C4-2B (cell line): ENCODE measurements around the gene NR4A1.

Experiments
- H3K27ac ChIP-seq: fragments of 450-650 bp; 2 replicates; pipeline ENCODE4 v1.5.1; 2017
- ZFX ChIP-seq: fragments of 450-650 bp; IDR thresholded peaks from 2 replicates; pipeline ENCODE4 v1.6.1; 2017
- TF ChIP-seq, protein P1 (sequence below): fragments of 450-650 bp; conservative IDR thresholded peaks from 2 replicates; pipeline ENCODE4 v1.5.1; 2017; ENCODE audit warnings: mild to moderate bottlenecking

NR4A1 gene

DNA sequence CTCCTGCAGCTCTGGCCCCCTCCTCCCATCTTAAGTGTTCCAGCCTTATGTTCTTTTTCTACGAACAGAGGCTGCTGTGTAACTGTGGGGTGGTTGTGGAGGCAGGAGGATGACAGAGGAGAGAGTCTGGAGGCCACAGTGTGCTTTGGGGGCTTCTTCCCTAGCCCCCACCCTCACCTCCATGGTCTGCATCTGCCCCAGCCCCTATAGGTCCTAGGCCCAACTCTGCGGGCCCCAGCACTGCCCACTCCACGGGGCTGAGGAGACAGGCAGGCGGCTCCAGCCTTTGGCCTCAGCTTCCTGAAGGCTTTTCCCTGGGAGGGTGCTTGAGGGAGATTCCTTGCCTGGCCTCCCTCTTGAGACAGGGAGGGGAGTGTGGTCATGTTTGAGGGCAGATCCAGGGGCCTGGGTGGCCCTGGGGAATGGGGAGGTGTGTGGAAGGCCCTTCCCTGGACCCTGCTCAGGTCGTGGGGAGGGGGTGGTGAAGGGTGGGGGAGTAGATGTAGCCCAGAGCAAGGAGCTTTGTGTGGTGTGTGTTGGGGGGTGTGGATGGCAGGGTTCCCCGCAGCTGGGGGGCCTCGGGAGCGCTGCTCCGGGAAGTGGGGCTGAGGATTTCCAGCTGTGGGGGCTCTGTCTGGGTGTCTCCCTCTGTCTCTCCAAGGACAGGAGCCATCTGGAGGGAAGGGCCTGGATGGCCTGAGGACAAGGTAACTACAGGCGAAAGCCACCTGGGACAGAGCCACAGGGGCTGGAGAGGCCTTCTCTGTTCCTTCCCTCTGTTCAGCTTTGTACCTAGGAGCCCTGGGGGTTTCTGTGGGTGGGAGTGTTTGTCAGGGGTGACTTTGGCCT lies 29.4 kb downstream of the NR4A1 start:
- H3K27ac ChIP-seq: no peak overlapping the region
- TF ChIP-seq, protein P1, sequence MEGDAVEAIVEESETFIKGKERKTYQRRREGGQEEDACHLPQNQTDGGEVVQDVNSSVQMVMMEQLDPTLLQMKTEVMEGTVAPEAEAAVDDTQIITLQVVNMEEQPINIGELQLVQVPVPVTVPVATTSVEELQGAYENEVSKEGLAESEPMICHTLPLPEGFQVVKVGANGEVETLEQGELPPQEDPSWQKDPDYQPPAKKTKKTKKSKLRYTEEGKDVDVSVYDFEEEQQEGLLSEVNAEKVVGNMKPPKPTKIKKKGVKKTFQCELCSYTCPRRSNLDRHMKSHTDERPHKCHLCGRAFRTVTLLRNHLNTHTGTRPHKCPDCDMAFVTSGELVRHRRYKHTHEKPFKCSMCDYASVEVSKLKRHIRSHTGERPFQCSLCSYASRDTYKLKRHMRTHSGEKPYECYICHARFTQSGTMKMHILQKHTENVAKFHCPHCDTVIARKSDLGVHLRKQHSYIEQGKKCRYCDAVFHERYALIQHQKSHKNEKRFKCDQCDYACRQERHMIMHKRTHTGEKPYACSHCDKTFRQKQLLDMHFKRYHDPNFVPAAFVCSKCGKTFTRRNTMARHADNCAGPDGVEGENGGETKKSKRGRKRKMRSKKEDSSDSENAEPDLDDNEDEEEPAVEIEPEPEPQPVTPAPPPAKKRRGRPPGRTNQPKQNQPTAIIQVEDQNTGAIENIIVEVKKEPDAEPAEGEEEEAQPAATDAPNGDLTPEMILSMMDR: no peak
- no peak for TF ChIP-seq ZFX

DNA sequence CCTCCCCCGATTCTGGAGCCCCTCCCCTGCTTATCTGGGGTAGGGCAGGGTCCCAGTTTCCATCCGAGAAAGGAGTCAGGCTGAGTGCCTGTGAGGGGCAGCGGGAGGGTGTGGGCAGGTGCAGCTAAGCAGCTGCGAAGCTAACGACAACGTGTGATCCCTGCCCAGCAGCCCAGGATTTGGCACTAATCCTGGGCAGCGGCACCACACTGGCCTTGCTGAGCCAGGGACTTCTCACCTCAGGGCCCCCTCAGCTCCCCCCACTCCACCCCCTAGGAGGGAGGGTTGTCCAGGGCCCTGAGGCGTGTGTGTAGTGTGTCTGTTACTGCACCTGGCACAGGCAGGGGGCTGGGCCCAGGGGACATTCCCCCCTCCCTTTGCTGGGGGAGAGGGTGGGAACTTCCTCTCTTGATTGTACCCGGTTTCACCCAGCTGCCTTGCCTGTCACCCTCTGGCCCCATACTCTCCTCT lies 30.1 kb downstream of the NR4A1 start:
- TF ChIP-seq, protein P1: no peak
- H3K27ac ChIP-seq: no peak overlapping the region

DNA sequence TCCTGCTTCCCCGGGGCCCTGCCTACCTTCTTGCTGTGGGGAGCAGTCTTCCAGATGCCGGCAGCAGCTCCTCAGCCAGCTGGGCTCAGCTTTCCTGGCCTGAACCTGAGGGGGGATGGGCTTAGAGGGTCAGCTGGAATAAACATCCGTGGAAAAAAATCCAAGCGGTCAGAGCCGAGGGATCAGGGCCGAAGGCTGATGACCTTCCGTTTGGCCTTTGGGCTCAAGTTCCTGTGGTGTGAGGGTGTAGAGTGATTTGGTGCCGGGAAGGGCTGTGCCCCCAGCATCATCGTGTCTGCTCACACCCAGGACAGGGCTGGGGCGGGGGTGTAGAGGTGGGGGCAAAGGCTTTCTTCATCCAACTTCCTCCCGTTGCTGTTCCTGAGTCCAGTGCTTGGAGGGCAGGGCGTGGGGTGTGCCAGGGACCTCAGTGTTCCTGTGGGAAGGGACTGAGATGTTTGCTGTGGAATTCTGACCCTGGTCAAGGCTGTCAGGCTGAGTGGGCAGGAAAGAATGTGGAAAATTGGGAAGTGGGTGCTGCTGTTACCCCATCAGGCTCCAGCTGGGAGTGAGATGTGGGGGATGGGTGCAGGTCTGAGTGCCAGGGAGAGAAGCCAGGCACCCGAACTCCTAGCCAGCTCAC lies 30.9 kb downstream of the NR4A1 start:
- no peak overlapping the region for H3K27ac ChIP-seq
- TF ChIP-seq, protein P1: no peak
- no peak for TF ChIP-seq ZFX

DNA sequence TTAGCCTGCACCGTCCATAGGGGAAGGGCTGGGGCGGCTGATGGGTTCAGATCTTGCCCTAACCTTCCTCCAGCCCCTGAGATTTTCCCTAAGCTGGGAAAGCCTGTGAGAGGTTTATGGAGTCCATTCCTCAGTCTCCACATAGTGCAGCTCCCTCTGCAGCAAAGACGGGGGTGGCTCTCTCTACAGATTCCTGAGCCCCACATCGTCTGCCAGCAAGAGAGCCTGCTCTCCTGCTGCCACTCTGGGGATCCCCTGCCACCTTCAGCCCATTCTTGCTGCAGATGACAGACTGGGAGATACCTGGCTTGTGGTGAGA lies 31.4 kb downstream of the NR4A1 start:
- no peak overlapping the region; the same call in 1 of the 2 replicates for H3K27ac ChIP-seq
- no peak for TF ChIP-seq ZFX
- TF ChIP-seq, protein P1: no peak

DNA sequence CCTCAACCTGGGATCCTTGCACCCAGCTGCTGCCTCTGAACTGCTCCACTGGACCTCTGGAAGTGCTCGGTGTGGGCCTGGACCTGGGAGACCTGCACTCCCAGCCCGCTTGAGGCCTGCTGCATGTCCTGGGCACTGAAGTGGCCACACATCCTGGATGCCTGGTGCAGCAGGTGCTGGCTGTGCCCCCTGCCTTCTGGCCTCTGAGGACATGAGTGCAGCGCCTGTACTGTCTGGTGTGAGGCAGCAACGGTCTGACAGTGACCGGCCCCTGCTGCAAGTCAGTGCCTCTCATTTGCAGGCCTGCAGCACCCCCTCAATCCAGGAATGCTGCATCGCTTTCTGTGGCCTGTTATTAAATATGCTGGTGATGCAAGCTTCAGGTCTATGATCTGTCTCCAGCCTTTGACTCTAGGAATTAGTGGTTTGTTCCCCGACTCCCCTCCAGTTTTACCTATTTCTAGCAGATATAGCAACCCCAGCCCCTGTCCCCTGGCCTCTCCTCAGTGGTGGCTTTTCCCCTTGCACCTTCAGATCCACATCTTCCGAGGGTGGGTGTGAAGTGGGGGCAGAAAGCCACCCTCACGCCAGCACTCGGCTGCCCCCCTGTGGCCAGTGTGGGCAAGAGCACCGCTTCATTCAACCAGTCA lies 31.9 kb downstream of the NR4A1 start:
- no peak overlapping the region; the same call in 1 of the 2 replicates for H3K27ac ChIP-seq
- TF ChIP-seq, protein P1: peak; percentile 99
- TF ChIP-seq ZFX: no peak

DNA sequence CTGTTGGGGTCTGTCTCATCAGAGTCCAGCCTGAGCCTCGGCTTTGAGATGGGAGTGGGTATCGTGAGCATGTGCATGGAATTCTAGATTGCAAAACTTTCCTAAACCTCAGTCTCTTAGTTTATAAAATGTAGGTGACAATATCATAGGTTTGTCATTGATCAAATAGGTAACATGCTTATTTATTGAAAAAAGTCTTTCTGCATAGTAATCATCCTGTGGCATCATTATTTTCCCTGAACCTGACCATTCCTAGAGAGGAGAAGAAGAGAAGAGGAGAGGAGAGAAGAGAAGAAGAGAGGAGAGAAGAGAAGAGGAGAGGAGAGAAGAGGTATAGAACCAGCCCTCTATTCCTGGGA lies 32.4 kb downstream of the NR4A1 start:
- H3K27ac ChIP-seq: no peak overlapping the region
- TF ChIP-seq, protein P1: no peak; the same call in none of the 2 replicates
- no peak for TF ChIP-seq ZFX
